ENCODE results near the gene ACOT11.

DNA sequence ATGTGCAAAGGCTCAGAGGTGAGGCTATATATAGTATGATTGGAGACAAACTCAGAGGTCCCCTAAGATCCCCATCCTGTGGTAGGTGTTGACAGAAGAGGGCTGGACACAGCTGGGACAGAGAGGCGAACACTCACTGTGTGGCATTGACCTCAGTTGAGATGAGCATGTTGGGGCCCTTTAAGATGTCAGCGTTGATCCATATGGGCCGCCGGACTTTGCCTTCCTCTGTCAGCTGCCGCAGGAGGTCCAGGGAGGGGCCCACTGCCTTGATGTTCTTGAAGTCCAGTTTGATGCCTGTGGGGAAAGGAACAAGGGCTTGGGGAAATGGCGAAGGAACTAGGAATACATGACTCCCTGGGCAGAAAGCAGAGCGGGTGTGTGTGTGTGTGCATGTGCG lies 66.5 kb downstream of the ACOT11 start:
- TF ChIP-seq EED (IDR thresholded peaks at IDR 0.05; ENCODE audit: low read depth) (no peak), POLR2AphosphoS5 (IDR thresholded peaks at IDR 0.05; ENCODE audit: low read length) (no peak), JUNB (IDR thresholded peaks at IDR 0.05) (no peak), ZNF384 (IDR thresholded peaks at IDR 0.05; ENCODE audit: borderline replicate concordance, low read depth, low read length) (no peak), YY1 (IDR thresholded peaks at IDR 0.05; ENCODE audit: low read depth, low read length) (no peak), NFYB (IDR thresholded peaks at IDR 0.05; ENCODE audit: insufficient read depth, low read depth, low read length) (no peak), POLR2A (IDR thresholded peaks at IDR 0.05; ENCODE audit: low read depth, low read length) (no peak), SREBF2 (IDR thresholded peaks at IDR 0.05; ENCODE audit: low read length) (no peak), CREB1 (IDR thresholded peaks at IDR 0.05; ENCODE audit: low read depth) (no peak), BHLHE40 (IDR thresholded peaks at IDR 0.05; ENCODE audit: borderline replicate concordance in 1 of 2, low read depth in 2 of 2, low read length in 1 of 2) (no peak)
- TF ChIP-seq, protein P1, sequence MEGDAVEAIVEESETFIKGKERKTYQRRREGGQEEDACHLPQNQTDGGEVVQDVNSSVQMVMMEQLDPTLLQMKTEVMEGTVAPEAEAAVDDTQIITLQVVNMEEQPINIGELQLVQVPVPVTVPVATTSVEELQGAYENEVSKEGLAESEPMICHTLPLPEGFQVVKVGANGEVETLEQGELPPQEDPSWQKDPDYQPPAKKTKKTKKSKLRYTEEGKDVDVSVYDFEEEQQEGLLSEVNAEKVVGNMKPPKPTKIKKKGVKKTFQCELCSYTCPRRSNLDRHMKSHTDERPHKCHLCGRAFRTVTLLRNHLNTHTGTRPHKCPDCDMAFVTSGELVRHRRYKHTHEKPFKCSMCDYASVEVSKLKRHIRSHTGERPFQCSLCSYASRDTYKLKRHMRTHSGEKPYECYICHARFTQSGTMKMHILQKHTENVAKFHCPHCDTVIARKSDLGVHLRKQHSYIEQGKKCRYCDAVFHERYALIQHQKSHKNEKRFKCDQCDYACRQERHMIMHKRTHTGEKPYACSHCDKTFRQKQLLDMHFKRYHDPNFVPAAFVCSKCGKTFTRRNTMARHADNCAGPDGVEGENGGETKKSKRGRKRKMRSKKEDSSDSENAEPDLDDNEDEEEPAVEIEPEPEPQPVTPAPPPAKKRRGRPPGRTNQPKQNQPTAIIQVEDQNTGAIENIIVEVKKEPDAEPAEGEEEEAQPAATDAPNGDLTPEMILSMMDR (IDR thresholded peaks at IDR 0.05 in 2 of 3, conservative IDR thresholded peaks at IDR 0.05 in 1 of 3; ENCODE audit: control insufficient read depth in 2 of 3, extremely low read depth in 1 of 3, insufficient read depth in 1 of 3, low read depth in 3 of 3, low read length in 3 of 3), result no peak
- TF ChIP-seq, protein P2, sequence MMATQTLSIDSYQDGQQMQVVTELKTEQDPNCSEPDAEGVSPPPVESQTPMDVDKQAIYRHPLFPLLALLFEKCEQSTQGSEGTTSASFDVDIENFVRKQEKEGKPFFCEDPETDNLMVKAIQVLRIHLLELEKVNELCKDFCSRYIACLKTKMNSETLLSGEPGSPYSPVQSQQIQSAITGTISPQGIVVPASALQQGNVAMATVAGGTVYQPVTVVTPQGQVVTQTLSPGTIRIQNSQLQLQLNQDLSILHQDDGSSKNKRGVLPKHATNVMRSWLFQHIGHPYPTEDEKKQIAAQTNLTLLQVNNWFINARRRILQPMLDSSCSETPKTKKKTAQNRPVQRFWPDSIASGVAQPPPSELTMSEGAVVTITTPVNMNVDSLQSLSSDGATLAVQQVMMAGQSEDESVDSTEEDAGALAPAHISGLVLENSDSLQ (IDR thresholded peaks at IDR 0.05), result no peak
- TF ChIP-seq, protein P3, sequence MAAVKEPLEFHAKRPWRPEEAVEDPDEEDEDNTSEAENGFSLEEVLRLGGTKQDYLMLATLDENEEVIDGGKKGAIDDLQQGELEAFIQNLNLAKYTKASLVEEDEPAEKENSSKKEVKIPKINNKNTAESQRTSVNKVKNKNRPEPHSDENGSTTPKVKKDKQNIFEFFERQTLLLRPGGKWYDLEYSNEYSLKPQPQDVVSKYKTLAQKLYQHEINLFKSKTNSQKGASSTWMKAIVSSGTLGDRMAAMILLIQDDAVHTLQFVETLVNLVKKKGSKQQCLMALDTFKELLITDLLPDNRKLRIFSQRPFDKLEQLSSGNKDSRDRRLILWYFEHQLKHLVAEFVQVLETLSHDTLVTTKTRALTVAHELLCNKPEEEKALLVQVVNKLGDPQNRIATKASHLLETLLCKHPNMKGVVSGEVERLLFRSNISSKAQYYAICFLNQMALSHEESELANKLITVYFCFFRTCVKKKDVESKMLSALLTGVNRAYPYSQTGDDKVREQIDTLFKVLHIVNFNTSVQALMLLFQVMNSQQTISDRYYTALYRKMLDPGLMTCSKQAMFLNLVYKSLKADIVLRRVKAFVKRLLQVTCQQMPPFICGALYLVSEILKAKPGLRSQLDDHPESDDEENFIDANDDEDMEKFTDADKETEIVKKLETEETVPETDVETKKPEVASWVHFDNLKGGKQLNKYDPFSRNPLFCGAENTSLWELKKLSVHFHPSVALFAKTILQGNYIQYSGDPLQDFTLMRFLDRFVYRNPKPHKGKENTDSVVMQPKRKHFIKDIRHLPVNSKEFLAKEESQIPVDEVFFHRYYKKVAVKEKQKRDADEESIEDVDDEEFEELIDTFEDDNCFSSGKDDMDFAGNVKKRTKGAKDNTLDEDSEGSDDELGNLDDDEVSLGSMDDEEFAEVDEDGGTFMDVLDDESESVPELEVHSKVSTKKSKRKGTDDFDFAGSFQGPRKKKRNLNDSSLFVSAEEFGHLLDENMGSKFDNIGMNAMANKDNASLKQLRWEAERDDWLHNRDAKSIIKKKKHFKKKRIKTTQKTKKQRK (IDR thresholded peaks at IDR 0.05; ENCODE audit: low read depth, low read length), result no peak
